SK-N-SH (cell line): Measurements from ENCODE around the gene DNAJB11. TPM values are rescaled to one million over a fixed set of nuclear protein-coding genes. Genes with fewer than 3 reads are reported as not detected.

ENCODE experiments used
- CTCF ChIA-PET: fragments of 300-600, 350-600 bp; formaldehyde crosslinking; extraction: SDS; loops from one replicate; lab custom pipeline; 2021; lab: Yijun Ruan, JAX
- POLR2A ChIA-PET: fragments of 350-600 bp; sonication (Branson Sonifier 250); formaldehyde crosslinking; extraction: SDS; loops from one replicate; lab custom pipeline; 2020; ENCODE audit warnings: antibody characterized with exemption, inconsistent platforms; lab: Yijun Ruan, JAX
- DNase-seq: peaks from one replicate; pipeline ENCODE4 v3.0.0; 2012
- H2AFZ ChIP-seq: fragments of 200-600 bp; sonication (generic); 2 replicates; pipeline ENCODE4 v1.8.1; 2016; ENCODE audit warnings: antibody characterized with exemption, mild to moderate bottlenecking, low read depth
- H3F3A ChIP-seq: fragments of 200-600 bp; sonication (generic); replicated peaks from 2 replicates; pipeline ENCODE3; 2016; ENCODE audit warnings: antibody characterized with exemption, mild to moderate bottlenecking; ENCODE audit not compliant: insufficient read depth
- H3K27ac ChIP-seq, 2 experiments: fragments of 200-500 bp in 1 of 2; fragments of 200-600 bp in 1 of 2; sonication (Bioruptor generic) in 1 of 2; sonication (generic), shearing (Covaris generic) in 1 of 2; 2 replicates each; pipeline versions ENCODE4 v1.5.1 to v1.6.1; 2014 to 2016; ENCODE audit warnings: low read depth in 2 of 2, inconsistent platforms in 1 of 2, low read length in 1 of 2, mild to moderate bottlenecking in 1 of 2, mixed read lengths in 1 of 2
- H3K27me3 ChIP-seq: fragments of 200-600 bp; sonication (generic), shearing (Covaris generic); 2 replicates; pipeline ENCODE4 v1.6.1; 2016; ENCODE audit warnings: mixed run types; ENCODE audit not compliant: insufficient read depth
- H3K36me3 ChIP-seq, 2 experiments: fragments of 200-500 bp in 1 of 2; fragments of 200-600 bp in 1 of 2; sonication (Bioruptor generic) in 1 of 2; sonication (generic) in 1 of 2; replicated peaks in 1 of 2; 2 replicates each; pipeline versions ENCODE3 to v1.5.1; 2014 to 2016; ENCODE audit warnings: low read length in 1 of 2, mild to moderate bottlenecking in 1 of 2; ENCODE audit not compliant: insufficient read depth in 2 of 2, control insufficient read depth in 1 of 2
- H3K4me1 ChIP-seq, 2 experiments: fragments of 200-500 bp in 1 of 2; fragments of 200-600 bp in 1 of 2; sonication (Bioruptor generic) in 1 of 2; sonication (generic), shearing (Covaris generic) in 1 of 2; 2 replicates each; pipeline versions ENCODE4 v1.5.1 to v1.6.1; 2014 to 2016; ENCODE audit warnings: low read depth in 1 of 2, low read length in 1 of 2, mixed run types in 1 of 2; ENCODE audit not compliant: insufficient read depth in 2 of 2, control insufficient read depth in 1 of 2
- H3K4me2 ChIP-seq: fragments of 200-600 bp; sonication (generic), shearing (Covaris generic); 2 replicates; pipeline ENCODE4 v1.6.1; 2017; ENCODE audit warnings: mixed run types
- H3K4me3 ChIP-seq, 2 experiments: fragments of 200-500 bp in 1 of 2; fragments of 200-600 bp in 1 of 2; sonication (Bioruptor generic) in 1 of 2; sonication (generic), shearing (Covaris generic) in 1 of 2; 2 replicates each; pipeline versions ENCODE4 v1.5.1 to v1.8.1; 2014 to 2016; ENCODE audit warnings: low read depth in 2 of 2, inconsistent platforms in 1 of 2, low read length in 1 of 2, mild to moderate bottlenecking in 1 of 2, mixed read lengths in 1 of 2, moderate library complexity in 1 of 2
- H3K79me2 ChIP-seq: fragments of 200-600 bp; sonication (generic); 2 replicates; pipeline ENCODE4 v1.8.1; 2017; ENCODE audit warnings: mild to moderate bottlenecking; ENCODE audit not compliant: insufficient read depth
- H3K9ac ChIP-seq: fragments of 200-600 bp; sonication (generic); 2 replicates; pipeline ENCODE4 v1.6.1; 2017; ENCODE audit warnings: mixed run types
- H3K9me2 ChIP-seq: fragments of 200-600 bp; sonication (generic); 2 replicates; pipeline ENCODE4 v1.6.1; 2017; ENCODE audit warnings: mixed run types
- H3K9me3 ChIP-seq: fragments of 200-600 bp; sonication (generic); 2 replicates; pipeline ENCODE4 v1.6.1; 2017; ENCODE audit warnings: mixed run types, mild to moderate bottlenecking, moderate library complexity
- H4K20me1 ChIP-seq: fragments of 200-600 bp; sonication (generic); 2 replicates; pipeline ENCODE4 v1.6.1; 2017; ENCODE audit warnings: mild to moderate bottlenecking, mixed run types; ENCODE audit not compliant: insufficient read depth
- EP300 ChIP-seq, 2 experiments: IDR thresholded peaks; 2 replicates each; pipeline versions ENCODE4 v1.4.0 to v1.6.1; 2012; ENCODE audit warnings: borderline replicate concordance in 1 of 2, low read depth in 1 of 2, low read length in 1 of 2
- EZH2phosphoT487 ChIP-seq: fragments of 200-600 bp; sonication (generic); IDR thresholded peaks from 2 replicates; pipeline ENCODE4 v1.6.1; 2017; ENCODE audit warnings: low read depth, mixed run types, mild to moderate bottlenecking, antibody characterized with exemption, moderate library complexity, borderline replicate concordance
- FOSL2 ChIP-seq: IDR thresholded peaks from 2 replicates; pipeline ENCODE4 v1.4.0; 2012; ENCODE audit warnings: low read depth, mild to moderate bottlenecking, moderate library complexity, borderline replicate concordance
- GATA2 ChIP-seq: sonication (generic); formaldehyde crosslinking; IDR thresholded peaks from 2 replicates; pipeline ENCODE4 v1.5.0; 2020; ENCODE audit warnings: mild to moderate bottlenecking, missing genetic modification reagents
- MAX ChIP-seq: IDR thresholded peaks from 2 replicates; pipeline ENCODE4 v1.4.0; 2012; ENCODE audit warnings: low read depth
- MXI1 ChIP-seq: IDR thresholded peaks from 2 replicates; pipeline ENCODE4 v1.6.1; 2012; ENCODE audit warnings: mild to moderate bottlenecking, low read depth, low read length, improper control_type of control experiment
- NFIC ChIP-seq: IDR thresholded peaks from 2 replicates; pipeline ENCODE4 v1.4.0; 2012; ENCODE audit warnings: borderline replicate concordance
- NRF1 ChIP-seq: IDR thresholded peaks from 2 replicates; pipeline ENCODE4 v1.6.1; 2012; ENCODE audit warnings: low read depth, mild to moderate bottlenecking, low read length
- PBX3 ChIP-seq: IDR thresholded peaks from 2 replicates; pipeline ENCODE4; 2012
- POLR2AphosphoS5 ChIP-seq: IDR thresholded peaks from 2 replicates; pipeline ENCODE4 v1.6.1; 2012; ENCODE audit warnings: low read depth, low read length
- RAD21 ChIP-seq: IDR thresholded peaks from 2 replicates; pipeline ENCODE4 v1.6.1; 2012; ENCODE audit warnings: mild to moderate bottlenecking, low read length
- RCOR1 ChIP-seq: fragments of 150-350 bp; IDR thresholded peaks from 2 replicates; pipeline ENCODE4 v1.6.1; 2017; ENCODE audit warnings: antibody characterized with exemption, low read length
- REST ChIP-seq: IDR thresholded peaks from 2 replicates; pipeline ENCODE4 v1.6.1; 2012; ENCODE audit warnings: mild to moderate bottlenecking, low read depth, low read length, moderate library complexity
- SIN3A ChIP-seq: IDR thresholded peaks from 2 replicates; pipeline ENCODE4 v1.6.1; 2012; ENCODE audit warnings: low read depth, mild to moderate bottlenecking, low read length, moderate library complexity, borderline replicate concordance
- TAF1 ChIP-seq: IDR thresholded peaks from 2 replicates; pipeline ENCODE4 v1.6.1; 2012; ENCODE audit warnings: low read depth, mild to moderate bottlenecking, low read length, moderate library complexity, borderline replicate concordance
- TCF12 ChIP-seq: IDR thresholded peaks from 2 replicates; pipeline ENCODE4 v1.4.0; 2012
- USF2 ChIP-seq: fragments of 150-350 bp; IDR thresholded peaks from 2 replicates; pipeline ENCODE4 v1.6.1; 2017; ENCODE audit warnings: antibody characterized with exemption, low read length, low read depth, borderline replicate concordance
- ZBTB33 ChIP-seq: IDR thresholded peaks from 2 replicates; pipeline ENCODE4 v1.4.0; 2012; ENCODE audit warnings: low read depth, borderline replicate concordance
- WGBS: methylation state at CpG from one replicate; pipeline ENCODE4 v1.1.6; 2017; ENCODE audit warnings: low lambda C conversion rate; 5-methylcytosine and 5-hydroxymethylcytosine counted together
- polyA plus RNA-seq, 3 experiments: library from polyadenylated mRNA; depleted of rRNA; stranded (reverse); fragments of >200 nt; gene quantifications; 2 replicates each; pipeline ENCODE4 v1.2.3, GENCODE V29; 2012

The DNAJB11 gene
- polyA plus RNA-seq, 1 of the 3 experiments (the other 2 are of a cell fraction), result 33.3 TPM

GRCh38 chr3:186618318-186618938 is 47.9 kb downstream of the DNAJB11 start:
- POLR2A ChIA-PET, result no interaction called here
- Histone ChIP-seq H3K9me2 (no peaks in the 10 kb centered on the region), H3F3A (no peaks in the 10 kb centered on the region), H3K9me3 (no peaks in the 10 kb centered on the region), H3K9ac (no peak overlapping the region), H4K20me1 (no peaks in the 10 kb centered on the region)
- TF ChIP-seq RAD21, result no peak
- no peak for TF ChIP-seq SIN3A
- TF ChIP-seq FOSL2, result no peak
- no peak for TF ChIP-seq MXI1
- TF ChIP-seq ZBTB33, result no peak
- no peak for TF ChIP-seq PBX3
- no peak for TF ChIP-seq EP300 (IDR thresholded peaks at IDR 0.05; ENCODE audit: borderline replicate concordance in 1 of 2, low read depth in 1 of 2, low read length in 1 of 2)
- no peak for TF ChIP-seq REST
- no peak for TF ChIP-seq USF2
- no peak for TF ChIP-seq EZH2phosphoT487
- TF ChIP-seq GATA2 (CRISPR knock-in tag), result no peak
- no peak for TF ChIP-seq TAF1
- no peak for TF ChIP-seq POLR2AphosphoS5
- TF ChIP-seq NRF1, result no peak
- no peak for TF ChIP-seq MAX
- TF ChIP-seq TCF12, result no peak
- no peak for TF ChIP-seq NFIC
- TF ChIP-seq RCOR1, result no peak
- TF ChIP-seq, all 33 proteins: peak for 0
- Histone ChIP-seq H3K36me3 (no peaks in the 10 kb centered on the region), H3K4me2 (no peak overlapping the region), H2AFZ (no peak overlapping the region), H3K4me3 (no peak overlapping the region), H3K27me3 (peaks cover 42% of the 10 kb centered on the region; the same call in 1 of the 2 replicates), H3K4me1 (peaks cover 0 to 7% of the 10 kb centered on the region in 2 experiments; a peak in 2 of 4 replicates), H3K27ac (no peak overlapping the region), H3K79me2 (no peaks in the 10 kb centered on the region)
- CTCF ChIA-PET, result interaction anchor here (1.0 to 8.6 kb wide), 5 partner anchors 10 to 521 kb away, joined by 3 to 167 read pairs (median 16); partner anchors contain the start of gene RPL39L
- no peak for DNase-seq
- 68% methylated on average over 8 of the region's 8 CpGs for WGBS
